GM21619 (cell line): Measurements from ENCODE around the gene HES2.
"Not testable (repeated sequence)": the region's sequence is repeated elsewhere in the genome, so short reads cannot be mapped to it uniquely, and the experiment has no call there.

Experiments used
- ATAC-seq: cut with Tn5 transposase; IDR thresholded peaks from one replicate; pipeline ENCODE4 v1.9.1; 2021; ENCODE audit not compliant: unreplicated experiment

The HES2 gene

GRCh38 chr1:6419804-6420453 is at the start of gene HES2:
HES2 (minus strand) TSS chr1:6419919; CDS start chr1:6419820, 99 bp downstream.
- no peak for ATAC-seq

- no peak for ATAC-seq
These were observed 49.2 kb upstream of the HES2 start for GRCh38 chr1:6468729-6469461.

- no peak for ATAC-seq
These were observed 48.3 kb upstream of the HES2 start for GRCh38 chr1:6467744-6468688.

- no peak for ATAC-seq
These were observed 47.5 kb upstream of the HES2 start for GRCh38 chr1:6467224-6467623.

- ATAC-seq: no peak
These were observed 47.0 kb upstream of the HES2 start for GRCh38 chr1:6466751-6467150.

GRCh38 chr1:6466023-6466422 is 46.3 kb upstream of the HES2 start, which contains the start of gene TNFRSF25:
TNFRSF25 (minus strand) TSS chr1:6466173; CDS start chr1:6466107, 66 bp downstream.
- ATAC-seq: no peak

- ATAC-seq: no peak
These were observed 45.8 kb upstream of the HES2 start for GRCh38 chr1:6465461-6466005.

GRCh38 chr1:6464915-6465314 is 45.2 kb upstream of the HES2 start:
- no peak for ATAC-seq

GRCh38 chr1:6464514-6464836 is 44.8 kb upstream of the HES2 start:
- ATAC-seq: no peak

- no peak for ATAC-seq
These were observed 43.3 kb upstream of the HES2 start for GRCh38 chr1:6463120-6463412.

GRCh38 chr1:6462412-6463119 is 42.8 kb upstream of the HES2 start:
- no peak for ATAC-seq

GRCh38 chr1:6461538-6462411 is 42.1 kb upstream of the HES2 start:
- ATAC-seq: no peak

- ATAC-seq: no peak
These were observed 41.4 kb upstream of the HES2 start for GRCh38 chr1:6461051-6461530.

GRCh38 chr1:6460301-6461050 is 40.8 kb upstream of the HES2 start:
- no peak for ATAC-seq

GRCh38 chr1:6459850-6460265 is 40.1 kb upstream of the HES2 start:
- ATAC-seq: no peak

GRCh38 chr1:6456800-6457466 is 37.2 kb upstream of the HES2 start:
- no peak for ATAC-seq

- ATAC-seq: not testable (repeated sequence)
These were observed 36.2 kb upstream of the HES2 start for GRCh38 chr1:6455752-6456520.
